Liver (tissue), 9 donors: Measurements from ENCODE around the gene IL13. TPM values are rescaled to one million over a fixed set of nuclear protein-coding genes. Genes with fewer than 3 reads are reported as not detected.

Source experiments
- DNase-seq: peaks from one replicate; pipeline ENCODE4 v3.0.0-alpha.2; 2017; ENCODE audit warnings: low spot score
- H3K27ac ChIP-seq, 2 donors: one replicate each; pipeline ENCODE4 v1.7.0; 2013; ENCODE audit warnings: inconsistent platforms in 2 of 2, low read length in 2 of 2, control low read depth in 1 of 2, low read depth in 1 of 2, mild to moderate bottlenecking in 1 of 2
- H3K27me3 ChIP-seq, 4 donors: one replicate each; pipeline versions ENCODE4 v1.6.1 to v1.7.0; 2013; ENCODE audit warnings: low read length in 3 of 4, inconsistent platforms in 1 of 4, mild to moderate bottlenecking in 1 of 4, moderate library complexity in 1 of 4; ENCODE audit not compliant: control insufficient read depth in 4 of 4, insufficient read depth in 4 of 4
- H3K36me3 ChIP-seq, 4 donors: one replicate each; pipeline versions ENCODE4 v1.6.1 to v1.7.0; 2013; ENCODE audit warnings: low read length in 3 of 4, mild to moderate bottlenecking in 3 of 4, low read depth in 1 of 4, moderate library complexity in 1 of 4; ENCODE audit not compliant: control insufficient read depth in 4 of 4, insufficient read depth in 3 of 4
- H3K4me1 ChIP-seq, 4 donors: one replicate each; pipeline versions ENCODE4 v1.6.1 to v1.7.0; 2013; ENCODE audit warnings: low read length in 3 of 4, mild to moderate bottlenecking in 3 of 4, moderate library complexity in 1 of 4; ENCODE audit not compliant: control insufficient read depth in 4 of 4, insufficient read depth in 4 of 4
- H3K4me3 ChIP-seq, 3 donors: one replicate each; pipeline versions ENCODE4 v1.6.1 to v1.7.0; 2013; ENCODE audit warnings: low read length in 3 of 3, control low read depth in 1 of 3, low read depth in 1 of 3, mild to moderate bottlenecking in 1 of 3
- H3K9ac ChIP-seq, 2 donors: one replicate each; pipeline ENCODE4 v1.7.0; 2013; ENCODE audit warnings: low read length in 2 of 2, mild to moderate bottlenecking in 2 of 2, moderate library complexity in 2 of 2, control low read depth in 1 of 2, low read depth in 1 of 2
- H3K9me3 ChIP-seq, 4 donors: one replicate each; pipeline versions ENCODE4 v1.6.1 to v1.7.0; 2013; ENCODE audit warnings: low read length in 3 of 4; ENCODE audit not compliant: control insufficient read depth in 4 of 4
- ATF3 ChIP-seq: IDR thresholded peaks from 2 replicates; pipeline ENCODE4 v1.6.1; 2016; ENCODE audit warnings: antibody characterized with exemption
- CTCF ChIP-seq: fragments of 150-350 bp; IDR thresholded peaks from 2 replicates; pipeline ENCODE4 v1.5.1; 2017; ENCODE audit warnings: improper control_type of control experiment, low read depth, low read length; ENCODE audit not compliant: missing input control
- EGR1 ChIP-seq, 2 donors: IDR thresholded peaks; 2 replicates each; pipeline ENCODE4 v1.6.1; 2016 to 2018; ENCODE audit warnings: antibody characterized with exemption in 2 of 2, low read depth in 2 of 2
- FOXA1 ChIP-seq: IDR thresholded peaks from 2 replicates; pipeline ENCODE4 v1.6.1; 2016; ENCODE audit warnings: antibody characterized with exemption
- FOXA2 ChIP-seq: IDR thresholded peaks from 2 replicates; pipeline ENCODE4 v1.6.1; 2016; ENCODE audit warnings: antibody characterized with exemption
- GABPA ChIP-seq, 2 donors: IDR thresholded peaks in 1 of 2; conservative IDR thresholded peaks in 1 of 2; 2 replicates each; pipeline ENCODE4 v1.6.1; 2016; ENCODE audit warnings: antibody characterized with exemption in 2 of 2, mild to moderate bottlenecking in 1 of 2, moderate library complexity in 1 of 2
- HNF4A ChIP-seq, 2 donors: conservative IDR thresholded peaks; 2 replicates each; pipeline ENCODE4 v1.6.1; 2016; ENCODE audit warnings: antibody characterized with exemption in 2 of 2, mild to moderate bottlenecking in 2 of 2
- HNF4G ChIP-seq: IDR thresholded peaks from 2 replicates; pipeline ENCODE4 v1.6.1; 2016; ENCODE audit warnings: antibody characterized with exemption
- JUND ChIP-seq, 2 donors: IDR thresholded peaks; 2 replicates each; pipeline ENCODE4 v1.6.1; 2016; ENCODE audit warnings: antibody characterized with exemption in 2 of 2
- NR2F2 ChIP-seq: IDR thresholded peaks from 2 replicates; pipeline ENCODE4 v1.6.1; 2016; ENCODE audit warnings: antibody characterized with exemption
- RAD21 ChIP-seq, 2 donors: IDR thresholded peaks; 2 replicates each; pipeline ENCODE4 v1.6.1; 2016; ENCODE audit warnings: antibody characterized with exemption in 2 of 2, mild to moderate bottlenecking in 2 of 2
- RXRA ChIP-seq, 2 donors: IDR thresholded peaks; 2 replicates each; pipeline ENCODE4 v1.6.1; 2017 to 2018; ENCODE audit warnings: antibody characterized with exemption in 2 of 2, mild to moderate bottlenecking in 1 of 2
- SP1 ChIP-seq: IDR thresholded peaks from 2 replicates; pipeline ENCODE4 v1.6.1; 2018; ENCODE audit warnings: antibody characterized with exemption, mild to moderate bottlenecking
- TAF1 ChIP-seq: conservative IDR thresholded peaks from 2 replicates; pipeline ENCODE4 v1.6.1; 2016; ENCODE audit warnings: antibody characterized with exemption, mild to moderate bottlenecking
- YY1 ChIP-seq: IDR thresholded peaks from 2 replicates; pipeline ENCODE4 v1.6.1; 2016; ENCODE audit warnings: antibody characterized with exemption, mild to moderate bottlenecking
- ZBTB33 ChIP-seq: IDR thresholded peaks from 2 replicates; pipeline ENCODE4 v1.6.1; 2016; ENCODE audit warnings: antibody characterized with exemption
- WGBS: extraction: QIAGEN DNeasy Blood & Tissue Kit; methylation state at CpG from one replicate; pipeline ENCODE4 v1.1.7; 2013; 5-methylcytosine and 5-hydroxymethylcytosine counted together
- polyA plus RNA-seq, 2 donors: library from polyadenylated mRNA; stranded (reverse) in 1 of 2; unstranded in 1 of 2; fragments of 200-250 nt in 1 of 2; fragments of >200 nt in 1 of 2; fragmentation: Nextera tagmentation in 1 of 2; extraction: Ambion mirVana in 1 of 2; gene quantifications; one replicate each; pipeline versions ENCODE4 v1.2.1 to v1.2.3, GENCODE V29; 2013 to 2015
- total RNA-seq, 2 donors: library from RNA; depleted of rRNA; stranded (reverse); fragments of >200 nt; gene quantifications; one replicate each; pipeline ENCODE4 v1.2.3, GENCODE V29; 2014
- TF ChIP-seq, protein P1 (sequence below): IDR thresholded peaks from 2 replicates; pipeline ENCODE4 v1.6.1; 2016; ENCODE audit warnings: antibody characterized with exemption, mild to moderate bottlenecking
- TF ChIP-seq, protein P2 (sequence below): IDR thresholded peaks from 2 replicates; pipeline ENCODE4 v1.6.1; 2016; ENCODE audit warnings: antibody characterized with exemption
- donor health status: healthy.
- donor health status: healthy.
- donor health status: healthy.
- donor health status: healthy.
- donor health status: healthy.

Gene IL13
- total and polyA plus RNA-seq, 4 donors, result not detected

- 8% methylated on average over 92 of the region's 92 CpGs for WGBS
- TF ChIP-seq RXRA (IDR thresholded peaks at IDR 0.05) (no peak), JUND (IDR thresholded peaks at IDR 0.05) (no peak), HNF4A (conservative IDR thresholded peaks at IDR 0.05) (no peak)
- Histone ChIP-seq H3K27ac (no peak overlapping the region), H3K4me3 (peak overlapping the region in 1 of 3 donors; percentile 47), H3K9me3 (no peaks in the 10 kb centered on the region), H3K36me3 (no peaks in the 10 kb centered on the region), H3K9ac (no peak overlapping the region), H3K4me1 (peaks cover 0 to 12% (median 6%) of the 10 kb centered on the region in 4 donors), H3K27me3 (peaks cover 0 to 6% (median 2%) of the 10 kb centered on the region in 4 donors)
- DNase-seq, result peak; percentile 52
Measured at GRCh38 chr5:132655821-132656773, 1.9 kb upstream of the IL13 start.

GRCh38 chr5:132656774-132657355 lies 1.1 kb upstream of the IL13 start:
- Histone ChIP-seq H3K4me1 (peaks cover 0 to 12% (median 6%) of the 10 kb centered on the region in 4 donors), H3K36me3 (no peaks in the 10 kb centered on the region), H3K27me3 (peaks cover 0 to 6% (median 2%) of the 10 kb centered on the region in 4 donors), H3K4me3 (no peak overlapping the region), H3K9me3 (no peaks in the 10 kb centered on the region), H3K9ac (no peak overlapping the region), H3K27ac (no peak overlapping the region)
- 72% methylated on average over 12 of the region's 12 CpGs for WGBS
- no peak for TF ChIP-seq JUND (IDR thresholded peaks at IDR 0.05)
- TF ChIP-seq FOXA2, result no peak
- TF ChIP-seq RXRA (IDR thresholded peaks at IDR 0.05), result no peak
- no peak for TF ChIP-seq HNF4G
- TF ChIP-seq YY1, result no peak
- no peak for TF ChIP-seq HNF4A (conservative IDR thresholded peaks at IDR 0.05)
- TF ChIP-seq SP1, result no peak
- TF ChIP-seq CTCF, result no peak
- no peak for TF ChIP-seq ATF3
- no peak for TF ChIP-seq EGR1 (IDR thresholded peaks at IDR 0.05; ENCODE audit: low read depth in 2 of 2)
- no peak for TF ChIP-seq NR2F2
- TF ChIP-seq TAF1, result no peak
- no peak for TF ChIP-seq ZBTB33
- no peak for TF ChIP-seq FOXA1
- TF ChIP-seq RAD21 (IDR thresholded peaks at IDR 0.05), result no peak
- no peak for TF ChIP-seq GABPA (IDR thresholded peaks at IDR 0.05 in 1 of 2, conservative IDR thresholded peaks at IDR 0.05 in 1 of 2)
- TF ChIP-seq, protein P1, sequence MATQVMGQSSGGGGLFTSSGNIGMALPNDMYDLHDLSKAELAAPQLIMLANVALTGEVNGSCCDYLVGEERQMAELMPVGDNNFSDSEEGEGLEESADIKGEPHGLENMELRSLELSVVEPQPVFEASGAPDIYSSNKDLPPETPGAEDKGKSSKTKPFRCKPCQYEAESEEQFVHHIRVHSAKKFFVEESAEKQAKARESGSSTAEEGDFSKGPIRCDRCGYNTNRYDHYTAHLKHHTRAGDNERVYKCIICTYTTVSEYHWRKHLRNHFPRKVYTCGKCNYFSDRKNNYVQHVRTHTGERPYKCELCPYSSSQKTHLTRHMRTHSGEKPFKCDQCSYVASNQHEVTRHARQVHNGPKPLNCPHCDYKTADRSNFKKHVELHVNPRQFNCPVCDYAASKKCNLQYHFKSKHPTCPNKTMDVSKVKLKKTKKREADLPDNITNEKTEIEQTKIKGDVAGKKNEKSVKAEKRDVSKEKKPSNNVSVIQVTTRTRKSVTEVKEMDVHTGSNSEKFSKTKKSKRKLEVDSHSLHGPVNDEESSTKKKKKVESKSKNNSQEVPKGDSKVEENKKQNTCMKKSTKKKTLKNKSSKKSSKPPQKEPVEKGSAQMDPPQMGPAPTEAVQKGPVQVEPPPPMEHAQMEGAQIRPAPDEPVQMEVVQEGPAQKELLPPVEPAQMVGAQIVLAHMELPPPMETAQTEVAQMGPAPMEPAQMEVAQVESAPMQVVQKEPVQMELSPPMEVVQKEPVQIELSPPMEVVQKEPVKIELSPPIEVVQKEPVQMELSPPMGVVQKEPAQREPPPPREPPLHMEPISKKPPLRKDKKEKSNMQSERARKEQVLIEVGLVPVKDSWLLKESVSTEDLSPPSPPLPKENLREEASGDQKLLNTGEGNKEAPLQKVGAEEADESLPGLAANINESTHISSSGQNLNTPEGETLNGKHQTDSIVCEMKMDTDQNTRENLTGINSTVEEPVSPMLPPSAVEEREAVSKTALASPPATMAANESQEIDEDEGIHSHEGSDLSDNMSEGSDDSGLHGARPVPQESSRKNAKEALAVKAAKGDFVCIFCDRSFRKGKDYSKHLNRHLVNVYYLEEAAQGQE, result no peak
- TF ChIP-seq, protein P2, sequence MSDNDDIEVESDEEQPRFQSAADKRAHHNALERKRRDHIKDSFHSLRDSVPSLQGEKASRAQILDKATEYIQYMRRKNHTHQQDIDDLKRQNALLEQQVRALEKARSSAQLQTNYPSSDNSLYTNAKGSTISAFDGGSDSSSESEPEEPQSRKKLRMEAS, result no peak
- peak; percentile 30 for DNase-seq
